Endothelial cell (in vitro differentiated cells): Measurements from ENCODE around the gene CDON. TPM values are rescaled to one million over a fixed set of nuclear protein-coding genes. Genes with fewer than 3 reads are reported as not detected.

Source experiments
- DNase-seq: peaks from one replicate; pipeline ENCODE4 v3.0.0; 2021; ENCODE audit warnings: low spot score
- H3K27ac Mint-ChIP-seq: one replicate; pipeline ENCODE4 v1.8.0; 2021; ENCODE audit warnings: mixed read lengths, inconsistent platforms; ENCODE audit not compliant: unreplicated experiment
- H3K27me3 Mint-ChIP-seq: one replicate; pipeline ENCODE4 v1.8.0; 2021; ENCODE audit warnings: mild to moderate bottlenecking, moderate library complexity, mixed read lengths, inconsistent platforms; ENCODE audit not compliant: unreplicated experiment
- H3K36me3 Mint-ChIP-seq: one replicate; pipeline ENCODE4 v1.8.0; 2021; ENCODE audit warnings: mild to moderate bottlenecking, low read depth, mixed read lengths, inconsistent platforms; ENCODE audit not compliant: unreplicated experiment
- H3K4me1 Mint-ChIP-seq: one replicate; pipeline ENCODE4 v1.8.0; 2021; ENCODE audit warnings: mild to moderate bottlenecking, mixed read lengths, inconsistent platforms; ENCODE audit not compliant: unreplicated experiment
- H3K4me3 Mint-ChIP-seq: one replicate; pipeline ENCODE4 v1.8.0; 2021; ENCODE audit warnings: mild to moderate bottlenecking, mixed read lengths, inconsistent platforms; ENCODE audit not compliant: unreplicated experiment
- H3K9me3 Mint-ChIP-seq: one replicate; pipeline ENCODE4 v1.8.0; 2021; ENCODE audit warnings: mixed read lengths, inconsistent platforms; ENCODE audit not compliant: unreplicated experiment
- total RNA-seq: library from RNA; stranded (reverse); fragmentation: NEBNext Ultra II Directional; extraction: Animal tissue kit (Norgen Biotek cat#: 25700); gene quantifications from one replicate; pipeline ENCODE4 v1.2.1, GENCODE V29; 2021; ENCODE audit not compliant: unreplicated experiment
- TF ChIP-seq, protein P1 (sequence below): fragments of 200-600 bp; sonication (generic); IDR thresholded peaks from one replicate; pipeline ENCODE4 v1.5.0; 2021; ENCODE audit warnings: antibody characterized with exemption; ENCODE audit not compliant: unreplicated experiment

CDON gene
- total RNA-seq, 1 donor from 2014 or later = 25.2 TPM

DNA sequence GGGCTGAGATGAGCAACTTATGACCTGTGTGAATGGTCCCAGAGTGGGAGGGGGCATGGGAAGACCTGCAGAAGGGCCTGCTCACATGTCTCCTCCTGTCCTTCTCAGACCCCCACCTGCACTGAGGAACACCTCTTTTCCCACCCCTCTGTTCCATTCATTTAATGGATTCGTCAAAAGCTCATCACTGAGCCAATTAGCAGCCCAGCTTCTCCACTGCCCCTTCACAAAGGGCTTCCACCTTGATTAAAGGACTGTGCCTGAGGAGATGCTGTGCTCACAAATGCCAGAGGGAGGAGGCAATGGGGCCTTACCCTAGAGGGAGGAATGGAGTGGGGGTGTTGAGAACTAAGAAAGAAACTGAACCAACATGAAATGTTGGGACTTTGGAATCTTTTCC lies 14.0 kb upstream of the CDON start:
- Mint-ChIP-seq H3K36me3 (no peaks in the 10 kb centered on the region), H3K4me1 (peaks cover 6% of the 10 kb centered on the region), H3K27ac (no peak overlapping the region), H3K9me3 (no peaks in the 10 kb centered on the region), H3K4me3 (no peak overlapping the region), H3K27me3 (peaks cover 2% of the 10 kb centered on the region)
- TF ChIP-seq, protein P1, sequence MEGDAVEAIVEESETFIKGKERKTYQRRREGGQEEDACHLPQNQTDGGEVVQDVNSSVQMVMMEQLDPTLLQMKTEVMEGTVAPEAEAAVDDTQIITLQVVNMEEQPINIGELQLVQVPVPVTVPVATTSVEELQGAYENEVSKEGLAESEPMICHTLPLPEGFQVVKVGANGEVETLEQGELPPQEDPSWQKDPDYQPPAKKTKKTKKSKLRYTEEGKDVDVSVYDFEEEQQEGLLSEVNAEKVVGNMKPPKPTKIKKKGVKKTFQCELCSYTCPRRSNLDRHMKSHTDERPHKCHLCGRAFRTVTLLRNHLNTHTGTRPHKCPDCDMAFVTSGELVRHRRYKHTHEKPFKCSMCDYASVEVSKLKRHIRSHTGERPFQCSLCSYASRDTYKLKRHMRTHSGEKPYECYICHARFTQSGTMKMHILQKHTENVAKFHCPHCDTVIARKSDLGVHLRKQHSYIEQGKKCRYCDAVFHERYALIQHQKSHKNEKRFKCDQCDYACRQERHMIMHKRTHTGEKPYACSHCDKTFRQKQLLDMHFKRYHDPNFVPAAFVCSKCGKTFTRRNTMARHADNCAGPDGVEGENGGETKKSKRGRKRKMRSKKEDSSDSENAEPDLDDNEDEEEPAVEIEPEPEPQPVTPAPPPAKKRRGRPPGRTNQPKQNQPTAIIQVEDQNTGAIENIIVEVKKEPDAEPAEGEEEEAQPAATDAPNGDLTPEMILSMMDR = no peak
- DNase-seq = no peak

DNA sequence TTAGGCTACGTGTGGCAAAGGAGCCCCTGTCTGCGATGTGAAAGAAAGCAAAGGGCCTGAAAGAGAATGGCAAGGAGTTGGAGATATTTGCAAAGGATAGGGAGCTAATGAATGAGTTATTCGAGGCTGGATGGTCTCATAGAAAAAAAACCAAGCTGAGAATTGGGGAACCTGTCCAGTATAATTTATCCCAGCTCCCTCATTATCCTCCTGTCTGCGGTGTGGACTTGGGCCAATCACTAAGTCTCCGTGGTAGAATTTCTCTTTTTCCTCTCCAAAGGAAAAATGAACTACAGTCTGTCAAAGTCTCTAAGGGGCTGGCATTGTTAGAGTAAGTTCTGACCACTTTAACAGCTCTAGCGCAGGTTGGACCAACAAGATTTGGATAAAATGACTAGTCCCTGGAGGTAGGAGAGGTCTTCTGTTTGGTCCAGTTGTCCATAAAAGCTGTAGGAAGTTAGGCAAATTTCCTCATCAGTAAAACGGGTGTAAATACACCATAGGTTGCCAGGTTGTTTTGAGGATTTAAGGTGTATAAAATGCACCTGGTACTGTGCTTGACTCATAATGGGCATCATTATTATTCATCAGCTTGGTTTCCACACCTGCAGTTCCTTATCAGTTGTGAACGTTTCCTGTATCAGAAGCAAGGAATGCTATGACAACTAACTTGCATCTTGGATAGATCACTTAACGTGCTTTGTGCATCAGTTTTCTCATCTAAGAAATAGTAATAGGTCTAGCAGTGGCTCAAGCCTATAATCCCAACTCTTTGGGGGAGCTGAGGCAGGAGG lies 10.3 kb upstream of the CDON start:
- Mint-ChIP-seq H3K27me3 (peaks cover 2% of the 10 kb centered on the region), H3K4me3 (no peak overlapping the region), H3K4me1 (peaks cover 3% of the 10 kb centered on the region), H3K27ac (no peak overlapping the region), H3K9me3 (no peaks in the 10 kb centered on the region), H3K36me3 (no peaks in the 10 kb centered on the region)
- TF ChIP-seq, protein P1 = no peak
- no peak for DNase-seq

DNA sequence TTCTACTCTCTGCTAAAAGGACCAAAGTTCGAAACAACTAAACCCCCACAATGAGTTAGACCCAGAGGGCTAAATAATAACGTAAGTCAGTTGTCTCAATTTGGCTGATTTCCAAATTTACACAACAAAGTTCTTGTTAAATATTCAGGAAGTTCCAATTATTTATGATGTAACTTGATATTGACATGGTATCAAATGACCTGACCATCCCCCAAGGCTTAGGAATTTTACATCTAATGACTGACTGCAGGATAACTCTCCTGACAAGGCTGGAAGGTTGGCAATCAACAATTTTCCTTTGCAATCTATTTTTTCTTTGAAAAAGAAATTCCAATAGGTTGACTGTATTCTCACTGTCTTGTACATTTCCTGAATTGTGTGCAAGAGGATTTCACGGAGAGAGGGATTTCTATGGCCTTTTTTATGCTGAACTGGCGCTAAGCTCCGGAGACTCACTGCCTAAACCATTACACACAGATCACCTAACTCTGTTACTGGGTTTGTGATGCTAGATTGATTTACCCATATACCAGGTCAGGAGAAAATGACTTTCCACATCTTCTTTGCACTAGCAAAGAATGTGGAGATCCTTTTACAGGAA lies 9.6 kb upstream of the CDON start:
- Mint-ChIP-seq H3K27ac (no peak overlapping the region), H3K4me1 (peaks cover 3% of the 10 kb centered on the region), H3K4me3 (no peak overlapping the region), H3K9me3 (no peaks in the 10 kb centered on the region), H3K36me3 (no peaks in the 10 kb centered on the region), H3K27me3 (peaks cover under 1% of the 10 kb centered on the region)
- TF ChIP-seq, protein P1 = no peak
- no peak for DNase-seq

DNA sequence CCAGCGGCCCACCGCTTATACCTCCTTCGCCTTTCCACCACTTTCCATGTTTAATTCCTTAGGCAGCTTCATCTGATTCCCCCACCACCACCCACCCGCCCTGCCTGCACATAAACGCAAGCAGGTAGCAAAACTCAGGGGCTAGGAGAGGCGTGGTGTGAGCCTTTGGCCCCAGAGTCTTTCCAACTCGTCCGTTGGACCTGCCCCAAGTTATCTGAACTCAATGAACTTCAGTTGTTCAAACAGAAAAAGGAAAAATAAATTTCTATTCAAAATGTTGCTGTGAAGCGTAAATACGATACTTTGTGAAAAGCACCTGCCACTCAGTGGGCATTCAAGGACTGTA lies 814 bp upstream of the CDON start:
- no peaks in the 10 kb centered on the region for H3K36me3 Mint-ChIP-seq
- H3K27ac Mint-ChIP-seq = peak overlapping the region; percentile 39
- H3K27me3 Mint-ChIP-seq = peaks cover 6% of the 10 kb centered on the region
- peak overlapping the region; percentile 88 for H3K4me3 Mint-ChIP-seq
- no peaks in the 10 kb centered on the region for H3K9me3 Mint-ChIP-seq
- TF ChIP-seq, protein P1 = no peak
- peaks cover 14% of the 10 kb centered on the region for H3K4me1 Mint-ChIP-seq
- no peak for DNase-seq
